K562 (cell line): ENCODE measurements around the gene DCAF6. TPM values are rescaled to one million over a fixed set of nuclear protein-coding genes. Genes with fewer than 3 reads are reported as not detected.

Source experiments
- ATAC-seq: fragments of 200-7000 bp; cut with Tn5 transposase; 3 replicates; pipeline ENCODE4 v1.9.1; 2020; ENCODE audit warnings: moderate library complexity
- BruUV-seq: library from RNA; stranded (reverse); fragments of 400-500 nt; replicated peaks from 2 replicates; lab custom pipeline; 2021; lab: Mats Ljungman, UMichigan
- CTCF ChIA-PET: fragments of 300-600 bp; formaldehyde crosslinking; extraction: SDS; loops from one replicate; lab custom pipeline; 2021; ENCODE audit warnings: low intra/inter-chr PET ratio; lab: Yijun Ruan, JAX
- POLR2A ChIA-PET: fragments of 300-600, 350-650 bp; sonication (Branson Sonifier 250); formaldehyde crosslinking; extraction: SDS; loops from one replicate; lab custom pipeline; 2021; ENCODE audit warnings: antibody characterized with exemption, inconsistent platforms; lab: Yijun Ruan, JAX
- DNase-seq, 4 experiments: peaks; one replicate each; pipeline versions ENCODE4 v3.0.0 to v3.0.0-alpha.2; 2011 to 2018; ENCODE audit warnings: low spot score in 3 of 4, mixed read lengths in 3 of 4; ENCODE audit errors: extremely low read depth in 1 of 4
- FAIRE-seq: peaks from 2 replicates; lab custom pipeline; 2011; peaks lifted over from hg19 to GRCh38; lab: Jason Lieb, UNC
- H2AFZ ChIP-seq: 2 replicates; pipeline ENCODE4 v1.6.0; 2011; ENCODE audit warnings: low read depth, low read length, control low read depth, inconsistent platforms
- H3K27ac ChIP-seq: fragments of 200-600 bp; 3 replicates; pipeline ENCODE4 v1.8.0; 2011; ENCODE audit warnings: low read depth, mild to moderate bottlenecking, control low read depth, inconsistent platforms, low read length, moderate library complexity, mixed read lengths; ENCODE audit errors: extremely low read depth
- H3K27me3 ChIP-seq, 2 experiments: fragments of 300-600 bp in 1 of 2; 2 replicates in 1 of 2; 3 replicates in 1 of 2; pipeline versions ENCODE4 v1.6.0 to v1.8.0; 2011; ENCODE audit warnings: inconsistent platforms in 2 of 2, low read length in 2 of 2, mild to moderate bottlenecking in 1 of 2, mixed read lengths in 1 of 2, moderate library complexity in 1 of 2; ENCODE audit not compliant: control insufficient read depth in 2 of 2, insufficient read depth in 2 of 2
- H3K36me3 ChIP-seq: fragments of 300-600 bp; 3 replicates; pipeline ENCODE4 v1.8.0; 2011; ENCODE audit warnings: mild to moderate bottlenecking, low read length, inconsistent platforms; ENCODE audit not compliant: control insufficient read depth, insufficient read depth
- H3K4me1 ChIP-seq, 2 experiments: fragments of 200-600 bp in 1 of 2; replicated peaks in 1 of 2; 2 replicates in 1 of 2; 3 replicates in 1 of 2; pipeline versions ENCODE4 v1.5.1 to v1.8.0; 2011; ENCODE audit warnings: inconsistent platforms in 2 of 2, low read length in 2 of 2, mild to moderate bottlenecking in 1 of 2, mixed read lengths in 1 of 2, moderate library complexity in 1 of 2; ENCODE audit not compliant: control insufficient read depth in 2 of 2, insufficient read depth in 2 of 2
- H3K4me2 ChIP-seq: 2 replicates; pipeline ENCODE4 v1.6.1; 2011; ENCODE audit warnings: low read length, control low read depth, inconsistent platforms, mixed read lengths; ENCODE audit not compliant: insufficient read depth
- H3K4me3 ChIP-seq: fragments of 200-600 bp; sonication (generic), shearing (Covaris generic); 2 replicates; pipeline ENCODE4 v1.5.1; 2016; ENCODE audit warnings: control low read depth, inconsistent platforms
- H3K79me2 ChIP-seq: fragments of 200-600 bp; 3 replicates; pipeline ENCODE4 v1.8.0; 2011; ENCODE audit warnings: low read length, inconsistent platforms; ENCODE audit not compliant: control insufficient read depth, insufficient read depth
- H3K9ac ChIP-seq, 2 experiments: 2 replicates each; pipeline versions ENCODE4 v1.6.0 to v1.6.1; 2011; ENCODE audit warnings: low read depth in 2 of 2, low read length in 2 of 2, control low read depth in 1 of 2, inconsistent platforms in 1 of 2, mild to moderate bottlenecking in 1 of 2, mixed read lengths in 1 of 2; ENCODE audit not compliant: insufficient read depth in 1 of 2
- H3K9me1 ChIP-seq: one replicate; pipeline ENCODE4 v1.6.0; 2011; ENCODE audit warnings: inconsistent platforms, mild to moderate bottlenecking, low read length, moderate library complexity; ENCODE audit not compliant: control insufficient read depth, insufficient read depth
- H3K9me3 ChIP-seq: replicated peaks from 2 replicates; pipeline ENCODE4 v1.5.1; 2011; ENCODE audit warnings: low read depth, low read length, inconsistent platforms; ENCODE audit not compliant: control insufficient read depth, insufficient read depth
- H4K20me1 ChIP-seq: replicated peaks from 2 replicates; pipeline ENCODE4 v1.6.1; 2011; ENCODE audit warnings: low read length, inconsistent platforms, mixed read lengths; ENCODE audit not compliant: control insufficient read depth, insufficient read depth
- GTF2B ChIP-seq: IDR thresholded peaks from 2 replicates; pipeline ENCODE4 v1.6.1; 2011; ENCODE audit not compliant: insufficient read length; ENCODE audit errors: extremely low read depth
- MECOM ChIP-seq: fragments of 250-450 bp; sonication (Bioruptor Pico); IDR thresholded peaks from 2 replicates; pipeline ENCODE4 v1.8.0; 2022; ENCODE audit warnings: inconsistent platforms
- NR2F6 ChIP-seq: fragments of 450-650 bp; formaldehyde crosslinking; IDR thresholded peaks from 2 replicates; pipeline ENCODE4 v1.4.0; 2020; ENCODE audit warnings: mild to moderate bottlenecking
- SP1 ChIP-seq: sonication (generic); formaldehyde crosslinking; IDR thresholded peaks from 2 replicates; pipeline ENCODE4 v1.8.1; 2022; ENCODE audit warnings: mild to moderate bottlenecking, missing genetic modification reagents
- TAF9B ChIP-seq: fragments of 450-650 bp; IDR thresholded peaks from 2 replicates; pipeline ENCODE4 v1.6.1; 2018; ENCODE audit warnings: mild to moderate bottlenecking; ENCODE audit not compliant: partially characterized antibody
- ZC3H8 ChIP-seq: fragments of 450-650 bp; IDR thresholded peaks from 2 replicates; pipeline ENCODE4 v1.6.1; 2017
- ZNF407 ChIP-seq: fragments of 450-650 bp; IDR thresholded peaks from 2 replicates; pipeline ENCODE4 v1.6.1; 2016; ENCODE audit warnings: low read depth
- WGBS: fragments of 100-300 bp; shearing (Covaris generic); methylation state at CpG from one replicate; pipeline ENCODE4 v1.1.6; 2016; ENCODE audit warnings: low coverage, mixed read lengths; ENCODE audit not compliant: insufficient coverage; ENCODE audit errors: missing lambda C conversion rate; 5-methylcytosine and 5-hydroxymethylcytosine counted together
- in situ Hi-C: fragments of 300-500 bp; cut with MboI; formaldehyde crosslinking; loops from 4 replicates; pipeline ENCODE4 v1.15.0; 2018; ENCODE audit warnings: inconsistent platforms, mixed read lengths
- intact Hi-C: fragments of 100-400 bp; cut with micrococcal nuclease; formaldehyde crosslinking; loops from 2 replicates; pipeline ENCODE4 v1.14.2; 2022
- polyA plus RNA-seq, 8 experiments: library from polyadenylated mRNA; depleted of rRNA in 4 of 8; stranded (reverse) in 5 of 8; unstranded in 3 of 8; fragments of >200 nt; fragmentation: Nextera tagmentation in 2 of 8; fragmentation: Illumina TruSeq in 1 of 8; extraction: Ambion mirVana in 2 of 8; extraction: Trizol in 1 of 8; gene quantifications; 2 replicates each; pipeline versions ENCODE4 v1.2.1 to v1.2.3, GENCODE V29; 2011 to 2014; ENCODE audit warnings: inconsistent platforms in 1 of 8, missing spikeins in 1 of 8
- total RNA-seq, 7 experiments: library from RNA; depleted of rRNA in 6 of 7; stranded (reverse); fragments of >200 nt in 6 of 7; fragmentation: Illumina TruSeq in 2 of 7; extraction: Trizol in 2 of 7; gene quantifications; 2 replicates each; pipeline versions ENCODE4 v1.2.1 to v1.2.3, GENCODE V29; 2011 to 2021; ENCODE audit warnings: low replicate concordance in 1 of 7
- TF ChIP-seq, protein P1 (sequence below): fragments of 200-400 bp; formaldehyde crosslinking; IDR thresholded peaks from 2 replicates; pipeline ENCODE4 v1.6.1; 2017; ENCODE audit warnings: mild to moderate bottlenecking, low read depth, low read length, moderate library complexity
- TF ChIP-seq, protein P2 (sequence below): sonication (generic); formaldehyde crosslinking; IDR thresholded peaks from 2 replicates; pipeline ENCODE4 v1.8.0; 2022; ENCODE audit warnings: mild to moderate bottlenecking, missing genetic modification reagents, borderline replicate concordance

Gene DCAF6
- total and polyA plus RNA-seq, 9 of the 15 experiments (the other 6 are each of a cell fraction or from before 2014, with no cell fraction given), result 19.1 to 102 (median 46.3) TPM

- Histone ChIP-seq H3K79me2 (no peaks in the 10 kb centered on the region), H3K4me2 (no peak overlapping the region), H3K27ac (no peak overlapping the region), H4K20me1 (no peaks in the 10 kb centered on the region), H3K9me1 (no peaks in the 10 kb centered on the region), H3K27me3 (no peaks in the 10 kb centered on the region), H3K9ac (no peak overlapping the region), H3K4me1 (no peaks in the 10 kb centered on the region), H3K4me3 (no peak overlapping the region), H2AFZ (no peak overlapping the region), H3K9me3 (no peaks in the 10 kb centered on the region), H3K36me3 (peaks cover 77% of the 10 kb centered on the region)
- 75% methylated on average over 3 of the region's 3 CpGs for WGBS
- ChIA-PET CTCF (no interaction called here), POLR2A (interaction anchor here (1.4 to 2.1 kb wide), 2 partner anchors 9 to 11 kb away, joined by 6 to 10 read pairs; no protein-coding TSS in a partner anchor)
- no peak for DNase-seq
- intact Hi-C loops, result no loop called here
- in situ Hi-C loops, result no loop called here
- no peak for FAIRE-seq
- no peak for ATAC-seq
- no TSS peak for BruUV-seq
- TF ChIP-seq ZC3H8 (no peak), TAF9B (no peak), SP1 (no peak), ZNF407 (no peak), MECOM (no peak), NR2F6 (CRISPR knock-in tag) (no peak), GTF2B (no peak)
- TF ChIP-seq, protein P1, sequence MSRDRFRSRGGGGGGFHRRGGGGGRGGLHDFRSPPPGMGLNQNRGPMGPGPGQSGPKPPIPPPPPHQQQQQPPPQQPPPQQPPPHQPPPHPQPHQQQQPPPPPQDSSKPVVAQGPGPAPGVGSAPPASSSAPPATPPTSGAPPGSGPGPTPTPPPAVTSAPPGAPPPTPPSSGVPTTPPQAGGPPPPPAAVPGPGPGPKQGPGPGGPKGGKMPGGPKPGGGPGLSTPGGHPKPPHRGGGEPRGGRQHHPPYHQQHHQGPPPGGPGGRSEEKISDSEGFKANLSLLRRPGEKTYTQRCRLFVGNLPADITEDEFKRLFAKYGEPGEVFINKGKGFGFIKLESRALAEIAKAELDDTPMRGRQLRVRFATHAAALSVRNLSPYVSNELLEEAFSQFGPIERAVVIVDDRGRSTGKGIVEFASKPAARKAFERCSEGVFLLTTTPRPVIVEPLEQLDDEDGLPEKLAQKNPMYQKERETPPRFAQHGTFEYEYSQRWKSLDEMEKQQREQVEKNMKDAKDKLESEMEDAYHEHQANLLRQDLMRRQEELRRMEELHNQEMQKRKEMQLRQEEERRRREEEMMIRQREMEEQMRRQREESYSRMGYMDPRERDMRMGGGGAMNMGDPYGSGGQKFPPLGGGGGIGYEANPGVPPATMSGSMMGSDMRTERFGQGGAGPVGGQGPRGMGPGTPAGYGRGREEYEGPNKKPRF, result no peak
- TF ChIP-seq, protein P2, sequence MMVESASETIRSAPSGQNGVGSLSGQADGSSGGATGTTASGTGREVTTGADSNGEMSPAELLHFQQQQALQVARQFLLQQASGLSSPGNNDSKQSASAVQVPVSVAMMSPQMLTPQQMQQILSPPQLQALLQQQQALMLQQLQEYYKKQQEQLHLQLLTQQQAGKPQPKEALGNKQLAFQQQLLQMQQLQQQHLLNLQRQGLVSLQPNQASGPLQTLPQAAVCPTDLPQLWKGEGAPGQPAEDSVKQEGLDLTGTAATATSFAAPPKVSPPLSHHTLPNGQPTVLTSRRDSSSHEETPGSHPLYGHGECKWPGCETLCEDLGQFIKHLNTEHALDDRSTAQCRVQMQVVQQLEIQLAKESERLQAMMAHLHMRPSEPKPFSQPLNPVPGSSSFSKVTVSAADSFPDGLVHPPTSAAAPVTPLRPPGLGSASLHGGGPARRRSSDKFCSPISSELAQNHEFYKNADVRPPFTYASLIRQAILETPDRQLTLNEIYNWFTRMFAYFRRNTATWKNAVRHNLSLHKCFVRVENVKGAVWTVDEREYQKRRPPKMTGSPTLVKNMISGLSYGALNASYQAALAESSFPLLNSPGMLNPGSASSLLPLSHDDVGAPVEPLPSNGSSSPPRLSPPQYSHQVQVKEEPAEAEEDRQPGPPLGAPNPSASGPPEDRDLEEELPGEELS (CRISPR knock-in tag), result no peak
Measured at GRCh38 chr1:167999877-168000276, 63.4 kb downstream of the DCAF6 start.
